GM12801 (cell line): Measurements from ENCODE around the gene TSPEAR.

Source experiments
- CTCF ChIP-seq: IDR thresholded peaks from one replicate; pipeline ENCODE4 v1.5.1; 2011; ENCODE audit warnings: control low read depth; ENCODE audit not compliant: insufficient read length; ENCODE audit errors: extremely low read depth

The TSPEAR gene

GRCh38 chr21:44511219-44511937 lies 200.0 kb downstream of the TSPEAR start:
- TF ChIP-seq CTCF, result no peak

GRCh38 chr21:44510508-44511218 lies 200.7 kb downstream of the TSPEAR start:
- TF ChIP-seq CTCF, result no peak

- TF ChIP-seq CTCF, result no peak
Measured at GRCh38 chr21:44510109-44510507, 201.3 kb downstream of the TSPEAR start.

- TF ChIP-seq CTCF, result no peak
Measured at GRCh38 chr21:44509539-44509938, 201.8 kb downstream of the TSPEAR start.

GRCh38 chr21:44508711-44509445 lies 202.5 kb downstream of the TSPEAR start:
- TF ChIP-seq CTCF, result no peak

- no peak for TF ChIP-seq CTCF
Measured at GRCh38 chr21:44508426-44508710, 203.0 kb downstream of the TSPEAR start.

- no peak for TF ChIP-seq CTCF
Measured at GRCh38 chr21:44507673-44508425, 203.5 kb downstream of the TSPEAR start.
